ENCODE results near the gene RABAC1. TPM values are rescaled to one million over a fixed set of nuclear protein-coding genes. Genes with fewer than 3 reads are reported as not detected.
A peak's percentile ranks its signal among the peaks of the same experiment; 100 is the strongest.

Gene RABAC1
- total and polyA plus RNA-seq, 2 of the 8 experiments (the other 6 are each of a cell fraction or from before 2014, with no cell fraction given), result 124 to 439 TPM

GRCh38 chr19:41920882-41921576 lies 38.1 kb downstream of the RABAC1 start (continued):
- TF ChIP-seq HDAC2 (IDR thresholded peaks at IDR 0.05; ENCODE audit: borderline replicate concordance in 1 of 2, low read depth in 2 of 2, low read length in 2 of 2) (no peak), SUZ12 (IDR thresholded peaks at IDR 0.05; ENCODE audit: low read length) (peak; percentile 71), SIN3A (conservative IDR thresholded peaks at IDR 0.05 in 1 of 2, IDR thresholded peaks at IDR 0.05 in 1 of 2; ENCODE audit: low read depth in 1 of 2, low read length in 2 of 2) (no peak), TEAD4 (IDR thresholded peaks at IDR 0.05; ENCODE audit: low read depth, low read length) (no peak), CREB1 (IDR thresholded peaks at IDR 0.05) (no peak), EZH2 (IDR thresholded peaks at IDR 0.05; ENCODE audit: low read depth, low read length, severe bottlenecking) (no peak), KDM5A (IDR thresholded peaks at IDR 0.05; ENCODE audit: low read length) (no peak), ATF2 (IDR thresholded peaks at IDR 0.05; ENCODE audit: low read length) (no peak)

Measured in H1 (cell line).